ENCODE measurements around the gene AKAP5.

AKAP5 gene

GRCh38 chr14:64465191-64465822 lies at the start of gene AKAP5:
Gene AKAP5 (plus strand): TSS chr14:64465499. CDS start chr14:64468395, 2,896 bp downstream.
- Histone ChIP-seq H3K79me2 (ENCODE audit: insufficient read depth, low read length) (no peaks in the 10 kb centered on the region; the same call in 1 of the 2 replicates), H2AFZ (ENCODE audit: low read depth, low read length, severe bottlenecking) (peak within 1 kb of the TSS; percentile 49), H3K27ac (ENCODE audit: low read depth, low read length) (peak within 1 kb of the TSS; percentile 76), H3K9me2 (replicated peaks; ENCODE audit: insufficient read depth, low read length) (no peaks in the 10 kb centered on the region), H3K9ac (ENCODE audit: low read length) (peak within 1 kb of the TSS; percentile 62), H3F3A (ENCODE audit: insufficient read depth) (peaks cover 61% of the 10 kb centered on the region), H3K4me3 (ENCODE audit: insufficient read depth, low read length, poor library complexity, severe bottlenecking) (peak within 1 kb of the TSS; percentile 62), H3K27me3 (ENCODE audit: low read length) (no peaks in the 10 kb centered on the region), H4K20me1 (ENCODE audit: low read depth, low read length) (no peaks in the 10 kb centered on the region), H3K9me3 (ENCODE audit: insufficient read depth, low read length) (no peaks in the 10 kb centered on the region), H3K36me3 (ENCODE audit: low read length) (no peaks in the 10 kb centered on the region), H3K4me2 (ENCODE audit: low read depth, low read length, poor library complexity, severe bottlenecking) (peak within 1 kb of the TSS; percentile 91)
- no peak for TF ChIP-seq CTCF (IDR thresholded peaks at IDR 0.05; ENCODE audit: insufficient read depth, low read length, poor library complexity, severe bottlenecking)

GRCh38 chr14:64416348-64416932 lies 48.9 kb upstream of the AKAP5 start:
- no peaks in the 10 kb centered on the region for H3K79me2 ChIP-seq (ENCODE audit: insufficient read depth, low read length)
- no peak for TF ChIP-seq EZH2phosphoT487 (conservative IDR thresholded peaks at IDR 0.05; ENCODE audit: low read length)
- no peak for TF ChIP-seq CTCF (IDR thresholded peaks at IDR 0.05; ENCODE audit: insufficient read depth, low read length, poor library complexity, severe bottlenecking)
- no peak overlapping the region for H2AFZ ChIP-seq (ENCODE audit: low read depth, low read length, severe bottlenecking)
- H3K36me3 ChIP-seq (ENCODE audit: low read length) = peaks cover 27% of the 10 kb centered on the region
- no peak overlapping the region for H3K4me3 ChIP-seq (ENCODE audit: insufficient read depth, low read length, poor library complexity, severe bottlenecking)
- no peak overlapping the region for H3K9ac ChIP-seq (ENCODE audit: low read length)
- H3K27me3 ChIP-seq (ENCODE audit: low read length) = no peaks in the 10 kb centered on the region
- no peaks in the 10 kb centered on the region for H3F3A ChIP-seq (ENCODE audit: insufficient read depth)
- no peaks in the 10 kb centered on the region for H3K9me3 ChIP-seq (ENCODE audit: insufficient read depth, low read length)
- H4K20me1 ChIP-seq (ENCODE audit: low read depth, low read length) = no peaks in the 10 kb centered on the region
- no peaks in the 10 kb centered on the region for H3K9me2 ChIP-seq (replicated peaks; ENCODE audit: insufficient read depth, low read length)
- no peak overlapping the region for H3K27ac ChIP-seq (ENCODE audit: low read depth, low read length)
- H3K4me2 ChIP-seq (ENCODE audit: low read depth, low read length, poor library complexity, severe bottlenecking) = no peak overlapping the region

- H3F3A ChIP-seq (ENCODE audit: insufficient read depth) = no peaks in the 10 kb centered on the region
- no peaks in the 10 kb centered on the region for H3K79me2 ChIP-seq (ENCODE audit: insufficient read depth, low read length)
- no peaks in the 10 kb centered on the region for H3K9me3 ChIP-seq (ENCODE audit: insufficient read depth, low read length)
- H3K4me2 ChIP-seq (ENCODE audit: low read depth, low read length, poor library complexity, severe bottlenecking) = no peak overlapping the region
- no peak overlapping the region for H3K9ac ChIP-seq (ENCODE audit: low read length)
- H3K27ac ChIP-seq (ENCODE audit: low read depth, low read length) = no peak overlapping the region
- no peaks in the 10 kb centered on the region for H4K20me1 ChIP-seq (ENCODE audit: low read depth, low read length)
- no peak overlapping the region for H3K4me3 ChIP-seq (ENCODE audit: insufficient read depth, low read length, poor library complexity, severe bottlenecking)
- H2AFZ ChIP-seq (ENCODE audit: low read depth, low read length, severe bottlenecking) = no peak overlapping the region
- TF ChIP-seq EZH2phosphoT487 (conservative IDR thresholded peaks at IDR 0.05; ENCODE audit: low read length) = no peak
- TF ChIP-seq CTCF (IDR thresholded peaks at IDR 0.05; ENCODE audit: insufficient read depth, low read length, poor library complexity, severe bottlenecking) = no peak
- H3K27me3 ChIP-seq (ENCODE audit: low read length) = no peaks in the 10 kb centered on the region
- no peaks in the 10 kb centered on the region for H3K9me2 ChIP-seq (replicated peaks; ENCODE audit: insufficient read depth, low read length)
- H3K36me3 ChIP-seq (ENCODE audit: low read length) = peaks cover 27% of the 10 kb centered on the region
Observed at GRCh38 chr14:64417055-64417770, 48.1 kb upstream of the AKAP5 start.
